Measurements from ENCODE around the gene PSME4.
A peak's percentile ranks its signal among the peaks of the same experiment; 100 is the strongest.
"Not testable (repeated sequence)": the region's sequence is repeated elsewhere in the genome, so short reads cannot be mapped to it uniquely, and the experiment has no call there.

The PSME4 gene

DNA sequence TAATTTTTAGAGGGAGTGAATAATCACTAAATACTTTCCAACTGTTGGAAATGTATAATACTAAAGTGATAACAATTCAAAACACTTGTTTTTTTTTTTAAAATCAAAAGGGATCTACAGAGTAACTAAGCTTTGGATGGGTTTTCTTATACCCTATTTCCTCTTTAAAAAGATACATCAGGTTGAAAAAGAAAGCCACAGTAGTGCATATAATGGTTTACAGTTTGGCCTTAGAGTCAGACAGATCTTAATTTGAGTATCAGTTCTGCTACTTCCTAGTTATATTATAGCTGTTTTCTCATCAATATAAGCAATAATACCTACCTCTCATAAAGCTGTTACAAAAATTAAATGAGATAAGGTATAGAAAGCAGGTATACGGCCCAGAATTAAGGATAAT is 28.5 kb downstream of the PSME4 start:
- H3K4me1 Mint-ChIP-seq = peaks cover 16% of the 10 kb centered on the region
- H3K36me3 Mint-ChIP-seq = peaks cover 12% of the 10 kb centered on the region
- H3K27ac Mint-ChIP-seq = peak overlapping the region; percentile 28

DNA sequence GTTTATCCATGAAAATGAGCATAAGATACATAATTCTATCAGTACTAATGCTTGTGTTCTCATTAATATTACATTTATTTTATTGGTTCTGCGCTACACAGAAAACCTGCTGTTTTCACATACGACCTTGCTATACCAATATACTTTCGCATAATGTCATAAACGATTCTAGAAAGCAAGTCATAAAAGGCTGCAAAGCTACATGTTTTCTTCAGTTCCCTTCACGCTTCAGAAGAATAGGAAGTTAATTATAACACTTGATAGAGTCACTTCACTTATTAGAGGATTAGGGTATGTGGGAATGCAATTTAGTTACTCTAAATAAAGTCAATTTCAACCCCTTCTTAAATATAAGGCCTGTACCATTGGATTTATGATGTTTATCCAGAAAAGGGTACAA is 29.0 kb downstream of the PSME4 start:
- Mint-ChIP-seq H3K27me3 (no peaks in the 10 kb centered on the region), H3K36me3 (peaks cover 16% of the 10 kb centered on the region), H3K4me3 (no peak overlapping the region), H3K9me3 (no peaks in the 10 kb centered on the region), H3K4me1 (peaks cover 16% of the 10 kb centered on the region), H3K27ac (no peak overlapping the region)
- DNase-seq (ENCODE audit: low spot score in 2 of 2) (no peak), ATAC-seq (ENCODE audit: low read depth) (peak; percentile 68)

More for the DNA sequence above, 28.5 kb downstream of the PSME4 start:
- Mint-ChIP-seq H3K9me3 (no peaks in the 10 kb centered on the region), H3K4me3 (no peak overlapping the region), H3K27me3 (no peaks in the 10 kb centered on the region)
- ATAC-seq (ENCODE audit: low read depth) = no peak
- DNase-seq (ENCODE audit: low spot score in 2 of 2) = no peak

DNA sequence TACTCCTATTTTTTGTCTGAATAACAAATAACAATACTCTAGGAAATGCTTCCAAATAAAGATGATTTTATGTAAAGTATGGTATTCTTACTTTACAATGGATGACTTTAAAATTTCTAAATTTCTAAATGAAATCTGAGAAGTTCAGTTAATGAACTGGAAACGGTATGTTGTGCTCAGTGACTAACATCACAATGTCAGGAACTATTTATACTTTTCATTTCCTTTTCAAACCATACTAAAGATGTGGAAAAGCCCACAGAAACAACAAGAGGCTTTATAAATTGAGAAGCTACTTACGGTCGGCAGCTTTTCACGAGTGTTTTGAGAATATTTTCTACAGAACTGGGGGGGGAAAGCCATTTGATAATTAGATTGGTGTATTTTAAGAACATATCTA is 31.1 kb downstream of the PSME4 start:
- Mint-ChIP-seq H3K27ac (no peak overlapping the region), H3K36me3 (peaks cover 16% of the 10 kb centered on the region), H3K4me3 (no peak overlapping the region), H3K4me1 (peaks cover 5% of the 10 kb centered on the region), H3K9me3 (no peaks in the 10 kb centered on the region), H3K27me3 (no peaks in the 10 kb centered on the region)
- DNase-seq (ENCODE audit: low spot score in 2 of 2) (no peak), ATAC-seq (ENCODE audit: low read depth) (no peak)

DNA sequence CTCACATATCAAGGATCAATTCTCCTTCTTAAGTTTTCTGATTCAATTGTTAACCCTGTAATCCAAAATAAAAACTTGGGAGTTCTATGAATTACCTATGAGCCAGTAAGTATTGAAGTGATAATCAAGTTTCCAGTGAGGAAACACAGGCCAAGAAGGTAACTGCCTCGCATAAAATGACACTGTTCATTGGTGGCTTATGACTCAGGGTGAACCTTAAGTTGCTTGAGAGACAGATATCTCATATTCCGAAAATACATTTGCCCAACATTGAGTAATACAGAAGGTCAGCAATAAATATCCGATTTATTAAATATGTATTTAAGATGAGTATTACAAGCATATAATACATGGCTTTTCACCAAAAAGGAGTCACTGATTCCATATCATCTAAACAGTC is 31.9 kb downstream of the PSME4 start:
- Mint-ChIP-seq H3K27me3 (no peaks in the 10 kb centered on the region), H3K4me1 (peaks cover 5% of the 10 kb centered on the region), H3K9me3 (no peaks in the 10 kb centered on the region), H3K27ac (no peak overlapping the region), H3K4me3 (no peak overlapping the region), H3K36me3 (peaks cover 21% of the 10 kb centered on the region)
- ATAC-seq (ENCODE audit: low read depth) = no peak
- DNase-seq (ENCODE audit: low spot score in 2 of 2) = no peak

DNA sequence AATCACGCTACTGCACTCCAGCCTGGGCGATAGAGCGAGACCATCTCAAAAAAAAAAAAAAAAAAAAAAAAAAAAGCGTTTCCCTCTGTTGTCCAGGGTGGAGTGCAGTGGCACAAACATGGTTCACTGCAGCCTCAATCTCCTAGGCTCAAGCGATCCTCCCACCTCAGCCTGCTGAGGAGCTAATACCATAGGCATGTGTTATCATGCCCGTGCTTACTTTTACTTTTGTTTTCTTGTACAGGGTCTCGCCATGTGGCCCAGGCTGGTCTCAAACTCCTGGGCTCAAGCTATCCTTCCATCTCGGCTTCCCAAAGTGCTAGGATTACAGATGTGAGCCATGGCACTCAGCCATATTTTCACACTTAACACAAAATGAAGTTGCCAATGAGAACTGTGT is 37.5 kb downstream of the PSME4 start:
- DNase-seq (ENCODE audit: low spot score in 2 of 2) = no peak
- Mint-ChIP-seq H3K27ac (no peak overlapping the region), H3K27me3 (no peaks in the 10 kb centered on the region), H3K9me3 (no peaks in the 10 kb centered on the region), H3K36me3 (peaks cover 36% of the 10 kb centered on the region), H3K4me3 (no peak overlapping the region), H3K4me1 (no peaks in the 10 kb centered on the region)
- ATAC-seq (ENCODE audit: low read depth) = no peak

DNA sequence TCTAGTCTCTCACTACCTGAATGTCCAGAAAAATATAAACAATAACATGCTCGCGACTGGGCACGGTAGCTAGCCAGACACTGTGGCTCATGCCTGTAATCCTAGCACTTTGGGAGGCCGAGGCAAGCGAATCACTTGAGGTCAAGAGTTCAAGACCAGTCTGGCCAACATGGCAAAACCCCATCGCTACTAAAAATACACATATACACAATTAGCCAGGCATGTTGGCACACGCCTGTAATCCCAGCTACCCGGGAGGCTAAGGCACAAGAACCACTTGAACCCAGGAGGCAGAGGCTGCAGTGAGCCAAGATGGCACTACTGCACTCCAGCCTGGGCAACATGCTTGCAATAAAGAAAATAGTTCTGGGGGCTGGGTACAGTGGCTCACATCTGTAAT is 44.5 kb downstream of the PSME4 start:
- not testable (repeated sequence) for ATAC-seq (ENCODE audit: low read depth); DNase-seq (ENCODE audit: low spot score in 2 of 2); H3K9me3 Mint-ChIP-seq; H3K4me1 Mint-ChIP-seq; H3K4me3 Mint-ChIP-seq; H3K27me3 Mint-ChIP-seq; H3K27ac Mint-ChIP-seq
- H3K36me3 Mint-ChIP-seq = peaks cover 26% of the 10 kb centered on the region

DNA sequence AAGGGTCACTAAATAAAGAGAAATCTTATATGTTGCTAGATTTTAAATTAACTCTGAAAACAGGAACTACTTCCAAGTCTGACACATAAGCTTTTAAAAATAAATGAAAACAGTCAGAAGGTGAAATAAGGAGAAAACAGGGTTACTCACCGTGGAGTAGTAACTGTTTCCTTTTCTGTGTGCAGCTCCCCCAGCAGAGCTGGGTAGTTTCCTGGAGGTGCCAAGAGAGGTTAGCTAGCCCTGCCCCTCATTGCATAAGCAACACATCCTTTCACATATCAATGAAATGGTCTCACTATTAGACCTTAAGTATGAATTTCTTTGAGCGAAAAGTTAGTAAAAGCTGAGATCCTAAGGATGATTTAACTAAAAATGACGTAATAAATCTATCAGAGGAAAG is 57.1 kb downstream of the PSME4 start:
- Mint-ChIP-seq H3K4me1 (peaks cover 4% of the 10 kb centered on the region), H3K4me3 (no peak overlapping the region), H3K9me3 (no peaks in the 10 kb centered on the region), H3K27ac (no peak overlapping the region), H3K36me3 (peaks cover 17% of the 10 kb centered on the region), H3K27me3 (no peaks in the 10 kb centered on the region)
- ATAC-seq (ENCODE audit: low read depth) (peak; percentile 56), DNase-seq (ENCODE audit: low spot score in 2 of 2) (no peak)

DNA sequence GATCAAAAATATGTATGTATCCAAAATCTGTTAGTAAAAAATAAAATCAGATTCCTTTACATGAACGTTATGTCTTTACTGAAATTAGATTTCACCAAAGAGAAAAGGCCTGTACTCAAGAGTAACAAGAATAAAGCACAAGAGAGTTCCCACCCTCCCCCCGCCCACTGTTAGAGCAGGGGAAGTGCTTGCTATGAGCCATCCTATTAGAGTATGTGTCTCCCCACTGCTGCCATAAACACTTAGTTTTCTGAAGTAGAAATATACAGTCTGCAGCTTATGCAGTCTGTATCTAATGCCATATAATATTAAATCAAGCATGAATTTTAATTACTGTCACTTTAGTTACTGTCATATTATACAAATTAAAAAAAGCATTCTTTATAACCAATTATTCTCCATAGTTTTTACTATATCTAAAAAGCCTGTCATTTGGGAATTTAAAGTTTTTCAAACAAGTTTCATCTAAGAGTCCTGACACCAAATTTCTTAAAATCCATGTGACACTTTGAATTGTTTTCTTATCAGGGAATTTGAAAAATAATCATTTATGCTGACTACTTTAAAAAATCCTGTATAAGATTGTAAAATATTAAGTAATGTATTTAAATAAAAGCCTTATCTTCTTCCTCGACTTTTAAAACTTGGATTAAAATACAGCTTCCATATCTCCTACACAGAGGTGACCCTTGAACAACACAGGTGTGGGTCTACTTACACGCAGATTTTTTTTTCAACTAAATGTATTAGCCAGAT is 59.2 kb downstream of the PSME4 start:
- H3K4me1 Mint-ChIP-seq = peaks cover 4% of the 10 kb centered on the region
- H3K36me3 Mint-ChIP-seq = peaks cover 25% of the 10 kb centered on the region
- ATAC-seq (ENCODE audit: low read depth) (no peak), DNase-seq (ENCODE audit: low spot score in 2 of 2) (no peak)
- no peaks in the 10 kb centered on the region for H3K27me3 Mint-ChIP-seq
- H3K4me3 Mint-ChIP-seq = no peak overlapping the region
- no peak overlapping the region for H3K27ac Mint-ChIP-seq
- no peaks in the 10 kb centered on the region for H3K9me3 Mint-ChIP-seq

DNA sequence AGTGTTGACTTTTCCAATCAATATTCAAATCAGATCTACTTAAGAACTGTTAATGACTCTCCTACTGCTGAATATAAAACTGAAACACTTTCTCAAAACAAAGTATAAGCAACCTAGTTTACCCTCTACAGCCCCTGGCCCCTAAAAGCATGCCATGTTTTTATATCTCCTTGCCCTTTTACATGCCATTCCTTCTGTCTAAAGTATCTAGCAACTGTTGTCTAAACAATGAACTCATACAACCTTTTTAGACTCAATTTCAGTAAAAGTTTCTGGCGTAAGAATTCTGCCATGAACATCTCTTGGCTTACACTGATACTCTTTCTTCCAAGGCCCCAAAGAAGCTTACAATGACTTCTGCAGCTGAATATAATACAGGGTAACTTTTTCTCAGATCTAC is 63.2 kb downstream of the PSME4 start:
- Mint-ChIP-seq H3K4me3 (no peak overlapping the region), H3K27me3 (no peaks in the 10 kb centered on the region), H3K9me3 (no peaks in the 10 kb centered on the region), H3K36me3 (peaks cover 24% of the 10 kb centered on the region), H3K4me1 (no peaks in the 10 kb centered on the region), H3K27ac (peak overlapping the region; percentile 37)
- DNase-seq (ENCODE audit: low spot score in 2 of 2) (no peak), ATAC-seq (ENCODE audit: low read depth) (no peak)

DNA sequence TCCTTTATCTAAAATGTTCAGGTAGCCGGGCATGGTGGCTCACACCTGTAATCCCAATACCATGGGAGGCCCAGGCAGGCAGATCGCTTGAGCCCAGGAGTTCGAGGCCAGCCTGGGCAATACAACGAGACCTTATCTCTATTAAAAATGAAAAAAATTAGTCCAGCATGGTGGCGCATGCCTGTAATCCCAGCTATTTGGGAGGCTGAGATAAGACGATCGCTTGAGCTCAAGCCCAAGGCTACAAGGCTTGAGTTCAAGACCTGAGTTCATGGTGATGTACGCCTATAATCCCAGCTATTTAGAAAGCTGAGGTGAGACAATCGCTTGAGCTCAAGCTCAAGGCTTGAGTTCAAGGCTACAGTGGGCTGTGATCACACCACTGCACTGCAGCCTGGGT is 65.4 kb downstream of the PSME4 start:
- no peak overlapping the region for H3K4me3 Mint-ChIP-seq
- H3K9me3 Mint-ChIP-seq = no peaks in the 10 kb centered on the region
- H3K36me3 Mint-ChIP-seq = peaks cover 26% of the 10 kb centered on the region
- H3K27ac Mint-ChIP-seq = no peak overlapping the region
- H3K27me3 Mint-ChIP-seq = no peaks in the 10 kb centered on the region
- no peak for DNase-seq (ENCODE audit: low spot score in 2 of 2)
- H3K4me1 Mint-ChIP-seq = no peaks in the 10 kb centered on the region
- ATAC-seq (ENCODE audit: low read depth) = no peak

DNA sequence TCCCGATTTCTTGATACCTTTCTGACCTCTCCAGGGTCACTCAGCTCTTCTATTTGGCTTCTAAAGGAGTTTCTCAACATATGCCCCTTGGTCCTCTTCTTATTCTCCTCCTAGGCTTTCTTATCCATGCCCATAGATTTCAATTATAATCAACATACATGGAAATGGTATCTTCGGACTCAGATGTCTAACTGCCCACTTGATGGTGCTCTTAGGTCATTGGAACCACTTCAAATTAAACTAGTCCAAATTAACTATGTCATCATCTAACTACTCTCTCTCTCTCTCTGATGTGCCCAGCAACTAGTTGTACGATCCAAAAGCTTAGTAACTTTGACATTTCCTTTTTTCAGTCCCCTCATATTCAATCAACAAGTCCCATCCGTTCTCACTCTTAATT is 67.8 kb downstream of the PSME4 start:
- DNase-seq (ENCODE audit: low spot score in 2 of 2) (no peak), ATAC-seq (ENCODE audit: low read depth) (no peak)
- Mint-ChIP-seq H3K4me3 (no peak overlapping the region), H3K4me1 (no peaks in the 10 kb centered on the region), H3K9me3 (no peaks in the 10 kb centered on the region), H3K27me3 (no peaks in the 10 kb centered on the region), H3K36me3 (peaks cover 33% of the 10 kb centered on the region), H3K27ac (peak overlapping the region; percentile 12)

DNA sequence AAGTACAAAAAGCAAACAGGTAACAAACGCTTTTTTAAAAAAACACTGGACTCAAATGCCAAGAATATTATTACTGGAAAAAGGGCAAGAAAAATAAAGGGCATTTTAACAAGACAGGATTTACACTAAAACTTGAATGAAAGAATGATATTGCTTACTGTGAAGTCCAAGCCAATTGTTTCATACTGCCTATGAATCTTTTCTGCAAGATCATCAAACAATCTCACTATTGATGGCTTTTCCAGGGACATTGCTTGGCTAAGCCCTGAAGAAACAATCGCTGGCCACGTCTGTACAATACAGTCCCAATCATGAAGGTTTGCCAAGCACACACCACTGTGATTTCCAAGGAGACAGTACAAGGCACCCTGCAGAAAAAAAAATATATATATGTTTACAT is 69.6 kb downstream of the PSME4 start:
- Mint-ChIP-seq H3K4me1 (no peaks in the 10 kb centered on the region), H3K4me3 (no peak overlapping the region), H3K27me3 (no peaks in the 10 kb centered on the region), H3K36me3 (peaks cover 28% of the 10 kb centered on the region), H3K27ac (no peak overlapping the region), H3K9me3 (no peaks in the 10 kb centered on the region)
- no peak for DNase-seq (ENCODE audit: low spot score in 2 of 2)
- no peak for ATAC-seq (ENCODE audit: low read depth)

DNA sequence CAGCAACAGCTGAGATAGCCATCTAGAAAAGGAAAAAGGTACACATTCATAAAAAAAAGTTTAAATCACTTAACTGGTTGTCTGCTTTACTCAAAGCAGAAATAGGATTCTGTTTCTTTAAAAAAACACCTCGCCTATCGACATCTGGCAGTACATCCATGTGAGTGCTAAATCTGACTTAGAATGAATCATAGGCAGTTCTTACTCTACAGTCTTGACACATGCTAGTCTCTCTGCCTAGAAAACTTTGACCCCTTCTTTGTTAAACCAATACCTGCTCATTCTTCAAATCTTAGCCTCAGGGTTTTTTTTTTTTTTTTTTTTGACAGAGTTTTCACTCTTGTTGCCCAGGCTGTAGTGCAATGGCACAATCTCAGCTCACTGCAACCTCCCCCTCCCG is 73.9 kb downstream of the PSME4 start:
- Mint-ChIP-seq H3K36me3 (peaks cover 38% of the 10 kb centered on the region), H3K27ac (peak overlapping the region; percentile 29), H3K4me3 (no peak overlapping the region), H3K9me3 (no peaks in the 10 kb centered on the region), H3K4me1 (no peaks in the 10 kb centered on the region), H3K27me3 (no peaks in the 10 kb centered on the region)
- no peak for ATAC-seq (ENCODE audit: low read depth)
- DNase-seq (ENCODE audit: low spot score in 2 of 2) = no peak

DNA sequence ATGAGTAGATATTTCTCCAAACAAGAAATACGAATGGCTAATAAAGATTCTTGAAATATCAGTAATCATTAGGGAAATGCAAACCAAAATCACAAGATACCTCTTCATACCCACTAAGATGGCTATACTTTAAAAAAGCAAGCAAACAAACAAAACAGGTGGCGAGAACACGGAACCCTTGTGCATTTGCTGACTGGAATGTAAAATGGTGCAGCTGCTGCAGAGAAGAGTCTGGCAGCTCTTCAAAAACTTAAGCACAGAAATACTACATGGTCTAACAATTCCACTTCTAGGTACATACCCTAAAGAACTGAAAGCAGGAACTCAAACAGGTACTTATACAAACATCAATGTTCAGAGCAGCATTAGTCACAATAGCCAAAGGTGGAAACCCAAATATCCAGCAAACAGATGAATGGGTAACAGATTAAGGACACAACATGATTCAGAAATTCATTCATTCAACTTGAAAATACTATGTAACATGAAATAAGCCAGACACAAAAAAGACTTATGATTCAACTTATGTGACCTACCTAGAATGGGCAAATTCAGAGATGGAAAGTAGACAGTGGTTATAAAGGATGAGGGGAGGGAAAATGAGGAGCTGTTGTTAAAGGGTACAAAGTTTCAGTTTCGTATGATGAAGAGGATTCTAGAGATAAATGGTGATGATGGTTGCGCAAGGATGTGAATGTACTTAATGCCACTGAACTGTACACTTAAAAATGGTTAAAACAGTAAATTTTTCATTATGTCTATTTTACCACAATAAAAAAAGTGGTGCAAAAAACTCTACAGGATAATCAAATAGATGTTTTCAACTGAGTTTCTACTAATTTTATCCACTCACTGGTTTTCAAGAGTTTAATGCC is 84.2 kb downstream of the PSME4 start:
- peaks cover 34% of the 10 kb centered on the region for H3K36me3 Mint-ChIP-seq
- no peak for DNase-seq (ENCODE audit: low spot score in 2 of 2)
- no peak overlapping the region for H3K27ac Mint-ChIP-seq
- H3K4me3 Mint-ChIP-seq = no peak overlapping the region
- no peaks in the 10 kb centered on the region for H3K27me3 Mint-ChIP-seq
- no peak for ATAC-seq (ENCODE audit: low read depth)
- no peaks in the 10 kb centered on the region for H3K9me3 Mint-ChIP-seq
- H3K4me1 Mint-ChIP-seq = no peaks in the 10 kb centered on the region
